Measurements from ENCODE around the gene VAV3.
"Not testable (repeated sequence)": the region's sequence is repeated elsewhere in the genome, so short reads cannot be mapped to it uniquely, and the experiment has no call there.

VAV3 gene

DNA sequence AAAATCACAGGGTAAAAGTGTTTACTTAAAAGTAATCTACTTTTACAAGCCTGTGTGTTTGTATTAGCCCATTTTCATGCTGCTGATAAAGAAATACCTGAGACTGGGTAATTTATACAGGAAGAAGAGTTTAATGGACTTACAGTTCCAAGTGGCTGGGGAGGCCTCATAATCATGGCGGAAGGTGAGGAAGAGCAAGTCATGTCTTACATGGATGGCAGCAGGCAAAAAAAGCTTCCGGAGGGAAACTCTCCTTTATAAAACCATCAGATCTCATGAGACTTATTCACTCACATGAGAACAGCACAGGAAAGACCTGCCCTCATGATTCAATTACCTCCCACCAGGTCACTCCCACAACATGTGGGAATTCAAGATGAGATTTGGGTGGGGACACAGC lies 71.6 kb downstream of the VAV3 start:
- not testable (repeated sequence) for DNase-seq (ENCODE audit: low read depth)

DNA sequence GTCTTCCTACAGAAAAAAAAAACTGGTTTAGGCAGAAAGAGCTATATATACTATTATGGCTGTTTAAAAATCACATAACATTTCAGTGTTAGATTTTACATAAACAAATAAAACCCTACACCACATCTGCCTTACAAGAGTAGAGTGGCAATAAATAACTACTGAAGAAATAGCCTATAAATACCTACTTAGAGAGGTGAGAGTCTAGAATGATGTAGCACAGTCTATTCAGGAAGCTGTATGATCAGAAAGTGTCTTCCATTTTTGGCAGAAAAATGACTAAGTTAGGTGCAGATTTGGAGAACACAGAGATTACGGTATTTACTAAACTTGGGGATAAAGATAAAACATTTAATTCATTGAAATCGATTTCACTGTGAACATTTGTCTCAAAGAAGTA lies 75.5 kb downstream of the VAV3 start:
- no peak for DNase-seq (ENCODE audit: low read depth)

DNA sequence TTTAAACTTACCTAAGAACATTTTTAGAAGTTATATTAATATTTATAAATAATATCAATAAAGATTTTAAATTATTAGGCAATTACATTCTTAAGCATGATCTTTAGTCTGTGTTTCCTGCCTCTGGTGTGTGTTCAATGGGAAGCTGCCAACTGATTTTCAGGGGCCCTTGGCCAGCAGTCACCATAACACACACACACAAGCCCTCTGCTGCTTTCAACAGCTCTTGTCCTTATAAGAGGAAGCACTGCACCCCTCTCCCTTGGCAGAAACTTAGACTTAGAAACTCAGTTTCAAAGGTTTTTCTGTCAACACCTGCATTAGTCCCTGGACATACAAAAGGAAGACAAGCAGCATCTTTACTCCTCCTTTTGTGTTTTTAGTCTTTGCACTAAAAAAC lies 81.4 kb downstream of the VAV3 start:
- DNase-seq (ENCODE audit: low read depth), result no peak

DNA sequence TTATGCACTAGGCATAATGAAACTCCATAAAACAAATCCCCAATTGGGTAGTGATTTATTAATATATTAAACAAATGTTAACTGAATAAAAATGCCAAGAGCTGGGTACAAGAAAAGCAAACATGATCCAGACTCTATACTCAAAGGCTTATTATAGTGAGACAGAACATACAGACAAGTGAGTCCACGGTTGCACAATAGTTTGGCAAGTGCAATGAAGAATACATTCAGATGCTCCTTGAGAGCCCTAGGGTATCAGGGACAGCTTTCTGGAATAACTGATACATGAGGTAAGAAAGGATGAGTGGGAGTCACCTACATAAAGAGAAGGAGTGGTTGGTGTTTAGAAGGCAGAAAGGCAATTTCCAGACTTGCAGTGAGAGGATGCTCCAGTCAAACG lies 85.1 kb downstream of the VAV3 start:
- DNase-seq (ENCODE audit: low read depth), result no peak

DNA sequence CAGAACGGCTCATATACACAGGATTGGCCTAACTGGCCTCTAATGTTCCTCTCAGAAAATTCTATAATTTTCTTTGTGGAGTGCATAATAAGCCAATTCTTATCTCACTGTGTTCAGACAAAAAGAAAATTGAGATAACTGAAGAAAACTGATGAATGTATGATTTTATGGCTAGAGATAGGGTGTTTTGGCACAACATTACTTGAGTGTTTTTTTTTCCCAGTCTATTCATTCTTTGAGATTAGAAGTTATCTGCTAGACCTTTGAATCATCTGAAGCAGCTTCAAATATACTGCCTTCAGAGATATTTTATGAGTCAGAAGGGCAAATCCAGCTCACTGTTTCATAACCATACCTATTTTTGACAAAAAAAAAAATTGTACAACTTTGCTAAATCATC lies 85.6 kb downstream of the VAV3 start:
- no peak for DNase-seq (ENCODE audit: low read depth)

DNA sequence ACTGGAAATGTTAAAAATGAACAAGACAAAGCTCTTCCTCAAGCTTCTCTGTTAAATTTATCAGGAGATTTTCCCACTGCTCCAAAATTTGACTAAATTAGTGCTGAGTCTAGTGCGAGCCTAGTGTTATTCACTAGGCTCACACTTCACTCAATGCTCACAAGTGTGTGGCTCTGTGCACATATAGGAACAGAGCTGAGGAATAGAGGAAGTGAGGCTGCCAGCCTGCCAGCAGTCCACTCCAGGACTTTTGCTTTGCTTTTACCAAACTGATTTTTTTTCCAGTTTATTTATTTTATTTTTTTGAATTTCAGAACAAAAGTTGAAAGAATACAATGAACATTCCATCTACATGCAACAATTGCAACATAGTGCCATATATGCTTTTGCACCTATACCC lies 87.2 kb downstream of the VAV3 start:
- no peak for DNase-seq (ENCODE audit: low read depth)

DNA sequence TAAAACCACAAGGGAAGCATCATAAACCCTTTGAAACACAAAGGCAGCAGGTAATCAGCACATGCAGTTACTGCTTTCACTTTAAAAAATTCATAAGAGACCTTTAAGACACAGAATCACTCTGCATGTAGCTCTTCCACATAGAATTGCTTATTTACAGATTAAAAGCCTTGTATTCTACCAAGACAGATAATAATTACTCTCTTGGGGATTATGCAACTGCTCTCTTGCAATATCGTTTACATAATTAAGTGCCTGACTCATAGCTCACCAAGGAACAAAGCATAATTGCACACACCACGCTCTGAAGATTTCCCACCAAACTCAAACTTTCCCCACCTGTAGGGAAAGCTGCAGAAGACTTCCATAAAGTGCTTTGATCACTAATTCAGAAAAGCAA lies 87.9 kb downstream of the VAV3 start:
- peak; percentile 43 for DNase-seq (ENCODE audit: low read depth)

DNA sequence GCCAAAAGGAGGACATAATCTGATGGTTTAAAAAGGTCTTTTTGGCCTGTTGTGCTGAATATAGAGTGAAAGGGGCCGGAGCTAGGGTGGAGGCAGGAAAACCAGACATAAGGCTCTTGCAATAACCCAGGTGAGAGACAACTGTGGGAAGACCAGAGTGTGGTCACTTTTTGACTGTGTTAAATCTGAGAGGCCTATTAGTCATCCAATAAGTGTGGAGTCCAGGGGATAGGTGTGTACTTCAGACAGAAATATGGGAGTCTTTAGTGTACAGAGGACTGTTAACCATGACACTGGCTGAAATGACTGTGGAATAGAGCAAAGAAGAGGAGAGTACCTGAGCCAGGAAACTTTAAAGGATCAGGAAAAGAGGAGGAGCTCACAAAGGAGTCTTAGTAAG lies 89.3 kb downstream of the VAV3 start:
- no peak for DNase-seq (ENCODE audit: low read depth)

DNA sequence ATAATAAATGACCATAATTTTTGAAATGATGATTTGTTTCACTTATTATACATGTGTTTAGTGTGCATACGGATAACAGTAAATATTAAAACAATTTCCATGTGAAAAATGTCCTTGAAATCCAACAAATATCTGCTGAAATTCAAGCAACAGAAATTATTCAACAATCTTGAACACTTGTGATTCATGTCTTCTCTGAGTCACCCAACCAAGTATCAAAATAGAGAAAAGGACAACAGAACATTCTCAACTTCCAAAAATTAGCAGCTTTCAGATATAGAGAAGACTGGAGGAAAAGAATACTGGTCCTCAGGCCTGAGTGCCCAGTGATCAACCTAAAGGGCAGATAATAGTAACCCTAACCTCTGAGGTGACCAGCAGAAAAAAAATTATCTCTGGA lies 90.8 kb downstream of the VAV3 start:
- DNase-seq (ENCODE audit: low read depth), result peak; percentile 18

DNA sequence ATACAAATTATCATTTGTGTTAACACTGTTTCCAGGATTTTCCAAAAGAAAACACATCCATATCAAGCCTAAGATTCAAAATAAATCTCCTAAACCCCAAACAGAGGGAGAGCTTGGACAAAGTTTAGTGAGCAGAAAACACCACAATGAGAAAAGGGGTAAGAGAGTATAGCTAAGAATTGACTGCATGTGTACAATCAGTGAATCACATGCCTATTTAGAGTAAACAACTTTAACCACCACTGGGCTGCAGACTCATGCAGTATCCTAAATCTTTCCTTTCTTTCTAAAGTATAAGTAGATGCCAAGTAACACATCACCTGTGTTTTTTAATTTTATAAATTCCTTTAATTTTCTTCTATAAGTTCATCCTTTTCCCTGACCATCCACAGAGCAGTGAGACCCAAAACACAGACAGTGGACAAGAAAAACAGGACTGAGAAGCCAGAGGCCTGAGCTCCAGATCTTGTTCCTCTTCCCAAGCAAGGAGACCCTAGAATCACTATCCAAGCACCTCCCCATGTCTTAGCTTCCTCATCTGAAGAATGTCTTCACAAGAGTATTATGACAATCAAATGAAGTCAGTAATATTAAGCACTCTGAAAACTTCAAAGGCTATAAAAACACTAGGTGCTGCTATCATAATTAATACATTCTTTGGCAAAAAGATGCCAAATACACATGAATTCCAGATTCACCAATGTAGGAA lies 93.1 kb downstream of the VAV3 start:
- DNase-seq (ENCODE audit: low read depth), result no peak

DNA sequence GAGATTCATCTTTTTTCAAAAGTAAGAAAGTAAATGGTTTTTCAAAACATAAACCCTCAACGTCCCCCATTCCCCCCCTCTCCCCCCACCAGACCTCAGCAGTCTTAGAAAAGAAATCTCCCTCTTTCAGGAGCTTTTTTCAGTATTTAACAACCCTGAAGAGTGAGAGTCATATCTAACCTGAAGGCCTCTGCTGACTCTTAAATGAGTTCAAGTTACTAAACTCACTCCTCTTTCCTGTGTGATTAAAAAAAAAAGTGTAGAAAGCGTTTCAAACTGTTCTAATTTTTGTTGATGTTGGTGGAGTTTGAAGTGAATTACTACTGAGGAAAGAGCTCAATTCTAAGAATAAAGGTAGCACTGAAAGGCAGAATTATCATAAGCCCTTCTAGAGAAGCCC lies 93.7 kb downstream of the VAV3 start:
- DNase-seq (ENCODE audit: low read depth), result no peak

DNA sequence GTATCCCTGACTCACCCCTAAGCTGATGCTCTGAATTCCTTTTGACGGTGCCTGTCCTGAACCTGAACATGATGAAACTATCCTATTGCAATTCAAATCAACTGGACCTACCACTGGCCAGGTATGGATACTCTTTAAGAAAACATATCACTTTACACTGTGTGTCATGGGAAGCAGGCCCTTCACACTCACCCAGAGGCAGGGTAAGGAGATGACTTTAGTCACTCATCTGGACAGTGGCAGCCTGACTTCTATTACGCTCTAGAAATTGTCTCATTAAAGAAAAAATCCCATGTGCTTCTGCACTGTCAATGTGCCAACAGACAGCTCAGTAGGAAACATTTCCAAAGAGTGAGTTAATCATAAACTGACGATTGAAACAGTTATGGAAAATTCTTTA lies 94.3 kb downstream of the VAV3 start:
- peak; percentile 39 for DNase-seq (ENCODE audit: low read depth)

DNA sequence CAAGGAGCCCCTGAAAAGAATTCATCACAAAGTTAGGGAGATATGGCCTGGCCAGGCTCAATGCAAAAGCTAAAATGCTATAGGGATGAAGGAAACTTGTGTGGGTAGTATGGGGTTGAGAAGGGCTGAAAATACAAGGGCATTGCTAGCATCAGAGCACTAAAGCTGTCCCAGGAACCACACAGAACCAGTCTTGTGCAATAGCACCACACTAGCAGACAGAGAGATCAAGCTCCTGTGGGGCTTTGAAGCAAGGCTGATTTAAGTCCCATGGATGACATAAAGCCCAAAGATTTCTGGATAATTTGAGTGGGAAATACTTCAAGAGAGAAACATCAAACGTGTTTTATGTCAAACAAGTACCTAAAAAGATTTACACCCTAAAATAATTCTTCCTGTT lies 97.1 kb downstream of the VAV3 start:
- DNase-seq (ENCODE audit: low read depth), result no peak

DNA sequence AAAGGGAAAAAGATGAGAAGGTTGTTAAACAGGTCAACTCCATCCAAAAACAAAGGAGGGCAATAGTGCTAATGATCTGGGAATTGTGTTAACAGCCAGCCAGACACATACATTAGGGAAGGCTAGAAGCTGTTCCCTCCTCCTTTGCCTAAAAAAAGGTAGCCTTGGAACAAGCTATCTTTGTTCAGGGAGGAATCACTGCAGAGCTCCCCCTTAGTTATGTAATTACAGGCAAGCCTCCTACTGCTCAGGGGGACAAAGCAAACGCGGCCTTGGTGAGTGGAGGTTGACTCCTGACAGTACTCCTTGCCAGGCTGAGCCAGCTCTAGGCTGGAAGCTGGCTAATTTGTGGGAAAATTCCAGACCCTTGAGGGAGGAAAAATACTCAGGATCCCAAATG lies 97.6 kb downstream of the VAV3 start:
- DNase-seq (ENCODE audit: low read depth), result no peak

DNA sequence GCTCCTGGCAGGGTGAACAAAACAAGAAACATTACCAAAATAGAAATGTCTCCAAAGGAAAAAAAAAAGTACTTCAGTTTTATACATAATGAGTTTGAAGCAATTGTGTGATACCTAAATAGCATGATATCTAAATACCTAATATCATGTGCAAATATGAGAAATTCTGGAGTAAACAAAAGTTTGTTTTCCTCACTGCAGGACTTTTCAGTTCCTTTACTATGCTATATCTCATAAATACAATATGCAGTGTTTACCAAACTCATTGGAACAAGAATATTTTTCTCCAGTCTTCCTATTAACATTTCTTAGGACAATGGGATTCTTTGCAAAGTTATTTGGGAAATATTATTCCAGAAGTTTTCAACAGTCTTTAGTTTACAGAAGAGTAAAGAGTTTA lies 98.1 kb downstream of the VAV3 start:
- DNase-seq (ENCODE audit: low read depth), result no peak

DNA sequence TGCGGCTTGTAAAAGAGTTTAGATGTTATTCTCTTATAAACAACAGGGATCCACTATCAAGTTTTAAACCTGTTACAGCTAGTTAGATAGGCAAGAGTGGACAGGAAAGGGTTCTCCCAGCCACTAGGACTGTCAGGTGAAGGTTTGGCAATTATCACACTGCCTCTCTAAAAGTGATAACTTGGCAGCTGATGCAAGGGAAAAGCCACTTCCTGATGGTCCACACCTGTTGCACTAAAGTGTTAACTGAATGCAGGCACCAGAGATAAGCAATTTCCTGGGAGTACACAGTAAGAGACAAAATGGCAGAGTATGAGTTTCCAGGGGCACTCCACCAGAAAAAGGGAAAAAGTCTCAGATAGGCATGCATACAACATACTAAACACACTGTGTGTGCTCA lies 99.4 kb downstream of the VAV3 start:
- DNase-seq (ENCODE audit: low read depth), result no peak

DNA sequence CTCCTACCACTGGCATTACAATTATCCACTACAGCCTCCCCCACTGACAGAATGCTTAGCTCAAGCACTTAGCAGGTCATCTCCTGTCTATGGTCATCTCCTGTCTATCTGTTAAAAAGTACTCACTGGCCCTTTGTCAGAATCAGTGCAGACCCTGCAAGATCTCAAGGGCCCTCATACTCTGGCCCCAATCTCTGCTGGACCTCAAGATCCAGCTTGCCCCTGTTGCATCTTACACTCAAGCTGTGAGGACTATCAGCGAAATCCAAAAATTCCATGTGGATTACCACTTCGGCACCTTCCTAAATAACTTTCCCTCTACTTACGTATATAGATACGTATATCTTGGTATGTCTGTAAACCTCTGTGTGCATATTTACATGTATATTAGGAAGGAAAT lies 101.6 kb downstream of the VAV3 start:
- no peak for DNase-seq (ENCODE audit: low read depth)

DNA sequence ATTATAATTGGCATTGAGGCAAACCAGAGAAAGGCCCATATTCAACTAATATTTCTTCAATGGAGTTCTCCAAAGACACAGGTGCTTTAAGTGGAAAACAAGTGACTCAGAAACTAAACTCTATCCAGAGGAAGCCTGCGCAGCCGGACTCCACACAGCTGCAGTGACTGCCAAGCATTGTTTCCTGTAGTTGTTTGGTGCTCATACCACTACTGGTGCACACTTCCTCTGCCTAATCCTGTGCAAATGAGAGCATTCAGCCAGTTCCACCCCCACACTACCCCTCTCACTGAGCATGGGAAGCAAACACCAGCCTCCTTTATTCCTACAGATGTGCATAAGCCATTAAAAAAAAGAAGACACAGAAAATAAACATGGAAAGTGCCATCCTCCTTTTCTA lies 102.9 kb downstream of the VAV3 start:
- DNase-seq (ENCODE audit: low read depth), result no peak

DNA sequence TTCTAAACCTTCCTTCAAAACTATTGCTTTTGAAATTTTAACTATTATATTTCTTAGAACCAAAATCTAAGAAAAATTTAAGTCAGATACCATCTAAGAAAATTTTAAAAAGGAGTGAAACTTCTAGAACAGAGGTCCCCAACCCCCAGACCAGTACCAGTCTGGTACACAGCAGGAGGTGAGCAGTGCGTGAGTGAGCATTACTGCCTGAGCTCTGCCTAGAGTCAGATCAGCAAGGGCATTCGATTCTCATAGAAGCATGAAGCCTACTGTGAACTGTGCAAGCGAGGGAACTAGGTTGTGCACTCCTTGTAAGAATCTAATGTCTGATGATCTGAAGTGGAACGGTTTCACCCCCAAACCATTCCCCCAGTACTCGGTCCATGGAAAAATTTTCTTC lies 106.7 kb downstream of the VAV3 start:
- no peak for DNase-seq (ENCODE audit: low read depth)

DNA sequence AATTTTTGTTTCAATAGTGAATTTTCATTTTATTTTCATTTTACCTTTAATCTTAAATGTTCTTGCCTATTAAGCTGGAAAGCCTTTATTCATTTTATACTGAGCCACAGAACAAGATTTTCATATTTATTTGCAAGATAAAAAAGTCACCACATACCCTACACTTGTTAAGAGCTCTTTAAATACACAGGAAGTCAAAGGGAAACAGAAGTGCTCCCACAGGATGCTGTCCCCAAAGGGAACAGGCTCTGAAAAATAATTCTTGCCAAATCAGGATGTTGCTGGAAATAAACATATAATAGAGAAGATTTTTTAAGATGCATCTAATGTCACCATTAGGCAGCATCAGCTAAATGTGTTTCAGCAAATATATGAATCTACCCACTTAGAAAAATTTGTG lies 113.6 kb downstream of the VAV3 start:
- no peak for DNase-seq (ENCODE audit: low read depth)

DNA sequence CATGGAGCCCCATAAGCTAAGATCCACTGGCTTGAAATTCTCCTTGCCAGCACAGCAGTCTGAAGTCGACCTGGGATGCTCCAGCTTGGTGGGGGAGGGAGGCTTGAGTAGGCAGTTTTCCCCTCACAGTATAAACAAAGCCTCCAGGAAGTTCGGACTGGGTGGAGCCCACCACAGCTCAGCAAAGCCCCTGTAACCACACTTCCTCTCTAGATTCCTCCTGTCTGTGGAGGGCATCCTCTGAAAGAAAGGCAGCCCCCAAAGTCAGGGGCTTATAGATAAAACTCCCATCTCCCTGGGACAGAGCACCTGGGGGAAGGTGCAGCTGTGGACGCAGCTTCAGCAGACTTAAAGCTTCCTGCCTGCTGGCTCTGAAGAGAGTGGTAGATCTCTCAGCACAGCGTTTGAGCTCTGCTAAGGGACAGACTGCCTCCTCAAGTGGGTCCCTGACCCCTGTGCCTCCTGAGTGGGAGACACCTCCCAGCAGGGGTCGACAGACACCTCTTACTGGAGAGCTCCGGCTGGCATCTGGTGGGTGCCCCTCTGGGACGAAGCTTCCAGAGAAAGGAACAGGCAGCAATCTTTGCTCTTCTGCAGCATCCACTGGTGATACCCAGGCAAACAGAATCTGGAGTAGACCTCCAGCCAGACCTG lies 120.3 kb downstream of the VAV3 start:
- DNase-seq (ENCODE audit: low read depth), result not testable (repeated sequence)

DNA sequence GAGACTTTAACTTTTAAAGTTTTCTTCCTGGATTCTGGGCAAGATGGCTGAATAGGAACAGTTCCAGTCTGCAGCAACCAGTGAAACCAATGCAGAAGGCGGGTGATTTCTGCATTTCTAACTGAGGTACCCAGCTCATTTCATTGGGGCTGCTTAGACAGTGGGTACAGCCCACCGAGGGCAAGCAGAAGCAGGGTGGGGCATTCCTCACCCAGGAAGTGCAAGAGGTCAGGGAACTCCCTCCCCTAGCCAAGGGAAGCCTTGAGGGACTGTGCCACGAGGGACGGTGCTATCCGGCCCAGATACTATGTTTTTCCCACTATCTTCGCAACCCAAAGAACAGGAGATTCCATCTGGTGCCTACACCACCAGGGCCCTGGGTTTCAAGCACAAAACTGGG lies 121.0 kb downstream of the VAV3 start:
- no peak for DNase-seq (ENCODE audit: low read depth)

DNA sequence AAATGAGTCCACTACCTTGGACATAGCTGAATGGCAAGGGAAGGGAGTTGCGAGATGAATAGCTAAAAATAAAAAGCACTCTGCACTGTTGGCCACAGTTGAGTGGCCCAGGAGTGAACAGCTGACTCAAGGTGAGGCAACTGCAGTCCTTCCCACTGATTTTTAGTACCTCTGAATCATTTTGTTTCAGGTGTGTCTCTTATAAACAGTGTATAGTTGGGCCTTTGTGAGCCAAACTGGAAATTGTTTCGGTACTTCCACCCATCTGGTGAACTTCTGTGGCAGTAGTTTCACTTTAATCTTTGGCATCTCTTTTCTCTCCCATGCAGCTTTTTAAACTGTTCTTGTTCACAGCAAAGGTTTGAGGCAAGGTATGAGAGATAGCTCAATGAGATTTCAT lies 122.7 kb downstream of the VAV3 start:
- DNase-seq (ENCODE audit: low read depth), result no peak

DNA sequence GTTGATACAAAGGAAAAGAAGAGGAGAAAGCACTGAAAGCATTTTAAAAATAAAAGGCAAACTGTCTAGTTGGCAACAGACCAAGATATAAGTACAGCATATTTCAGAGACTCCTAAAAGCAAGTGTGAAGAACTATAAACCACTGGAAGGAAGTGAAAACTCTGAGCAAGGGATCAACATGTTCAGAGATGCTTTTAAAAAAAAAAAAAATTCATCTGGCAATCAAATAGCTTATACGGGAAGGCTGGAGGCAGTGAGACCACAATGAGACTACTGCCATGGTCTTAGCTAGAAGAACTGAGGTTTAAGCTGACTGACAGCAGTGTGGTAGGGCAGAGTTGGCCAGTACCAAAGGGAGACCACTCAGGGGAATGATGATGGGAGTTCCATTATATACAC lies 124.3 kb downstream of the VAV3 start:
- DNase-seq (ENCODE audit: low read depth), result no peak

Measured in stromal cell of bone marrow (primary cell).